RCC 7860 (cell line): Measurements from ENCODE around the gene STK32C.
A peak's percentile ranks its signal among the peaks of the same experiment; 100 is the strongest.
"Not testable (repeated sequence)": the region's sequence is repeated elsewhere in the genome, so short reads cannot be mapped to it uniquely, and the experiment has no call there.

Experiments used
- DNase-seq: peaks from one replicate; pipeline ENCODE4 v3.0.0-alpha.2; 2015; ENCODE audit warnings: low spot score
- FAIRE-seq: peaks from 2 replicates; lab custom pipeline; 2012; peaks lifted over from hg19 to GRCh38; lab: Jason Lieb, UNC

Gene STK32C

GRCh38 chr10:132339276-132339675 is 31.5 kb upstream of the STK32C start:
- no peak for FAIRE-seq
- no peak for DNase-seq

GRCh38 chr10:132338876-132339275 is 31.1 kb upstream of the STK32C start:
- no peak for DNase-seq
- FAIRE-seq, result no peak

- not testable (repeated sequence) for DNase-seq, FAIRE-seq
Measured at GRCh38 chr10:132337854-132338253, 30.1 kb upstream of the STK32C start.

GRCh38 chr10:132336919-132337407 is 29.2 kb upstream of the STK32C start:
- DNase-seq (no peak), FAIRE-seq (no peak)

GRCh38 chr10:132336064-132336746 is 28.5 kb upstream of the STK32C start:
- FAIRE-seq, result no peak
- DNase-seq, result no peak

GRCh38 chr10:132335189-132336063 is 27.7 kb upstream of the STK32C start:
- no peak for DNase-seq
- no peak for FAIRE-seq

- no peak for DNase-seq
- FAIRE-seq, result no peak
Measured at GRCh38 chr10:132334631-132335188, 27.0 kb upstream of the STK32C start.

GRCh38 chr10:132333386-132333785 is 25.6 kb upstream of the STK32C start:
- DNase-seq (no peak), FAIRE-seq (no peak)

GRCh38 chr10:132332433-132332754 is 24.6 kb upstream of the STK32C start:
- DNase-seq (no peak), FAIRE-seq (no peak)

GRCh38 chr10:132331601-132332432 is 24.1 kb upstream of the STK32C start, which contains the start of gene LRRC27:
LRRC27 (plus strand) TSS chr10:132332193; CDS start chr10:132333525, 1,332 bp downstream.
- FAIRE-seq (no peak), DNase-seq (peak; percentile 95)

- FAIRE-seq, result no peak
- no peak for DNase-seq
Measured at GRCh38 chr10:132330486-132330833, 22.7 kb upstream of the STK32C start.

GRCh38 chr10:132329565-132330485 is 22.1 kb upstream of the STK32C start:
- DNase-seq (peak; percentile 78), FAIRE-seq (peak; percentile 71)

- DNase-seq, result peak; percentile 72
- FAIRE-seq, result peak; percentile 76
Measured at GRCh38 chr10:132328738-132329137, 21.0 kb upstream of the STK32C start.

- FAIRE-seq (no peak), DNase-seq (no peak)
Measured at GRCh38 chr10:132328106-132328505, 20.4 kb upstream of the STK32C start.

- peak; percentile 21 for DNase-seq
Measured at GRCh38 chr10:132326925-132327324, 19.2 kb upstream of the STK32C start.

GRCh38 chr10:132326344-132326889 is 18.7 kb upstream of the STK32C start:
- DNase-seq, result peak; percentile 27
- peak; percentile 42 for FAIRE-seq

More at GRCh38 chr10:132326925-132327324, 19.2 kb upstream of the STK32C start:
- FAIRE-seq, result peak; percentile 17

- FAIRE-seq (no peak), DNase-seq (no peak)
Measured at GRCh38 chr10:132324186-132324585, 16.4 kb upstream of the STK32C start.

- FAIRE-seq, result no peak
- no peak for DNase-seq
Measured at GRCh38 chr10:132322586-132323048, 14.9 kb upstream of the STK32C start.

- FAIRE-seq (no peak), DNase-seq (no peak)
Measured at GRCh38 chr10:132321726-132322125, 14.0 kb upstream of the STK32C start.
